GM12878 (cell line): ENCODE results near the gene ZMIZ2. TPM values are rescaled to one million over a fixed set of nuclear protein-coding genes. Genes with fewer than 3 reads are reported as not detected.

Experiments used
- ATAC-seq: fragments of 200-7000 bp; cut with Tn5 transposase; 3 replicates; pipeline ENCODE4 v1.9.1; 2020; ENCODE audit warnings: mild to moderate bottlenecking, moderate library complexity
- BruUV-seq: library from RNA; stranded (reverse); fragments of 400-500 nt; replicated peaks from 2 replicates; lab custom pipeline; 2021; lab: Mats Ljungman, UMichigan
- CTCF ChIA-PET: fragments of 300-600 bp; sonication (Branson Sonifier 250); formaldehyde crosslinking; extraction: SDS; loops from one replicate; lab custom pipeline; 2021; ENCODE audit warnings: inconsistent platforms; lab: Yijun Ruan, JAX
- POLR2A ChIA-PET: fragments of 350-600 bp; formaldehyde crosslinking; extraction: SDS; loops from one replicate; lab custom pipeline; 2021; ENCODE audit warnings: inconsistent platforms; lab: Charles Lee
- RAD21 ChIA-PET: fragments of 300-600 bp; sonication (Branson Sonifier 250); formaldehyde crosslinking; loops from one replicate; lab custom pipeline; 2023; ENCODE audit warnings: antibody characterized with exemption; ENCODE audit not compliant: unreplicated experiment; lab: Charles Lee
- SMC1A ChIA-PET: fragments of 300-600 bp; sonication (Branson Sonifier 250); formaldehyde crosslinking; loops from one replicate; lab custom pipeline; 2023; ENCODE audit not compliant: unreplicated experiment, uncharacterized antibody; lab: Charles Lee
- DNase-seq: peaks from one replicate; pipeline ENCODE4 v3.0.0-alpha.2; 2011; ENCODE audit warnings: low read depth, low spot score
- FAIRE-seq: peaks from 3 replicates; lab custom pipeline; 2011; peaks lifted over from hg19 to GRCh38; lab: Jason Lieb, UNC
- H2AFZ ChIP-seq: 2 replicates; pipeline ENCODE4 v1.6.0; 2011; ENCODE audit warnings: low read depth, low read length, control low read depth; ENCODE audit not compliant: control insufficient read depth
- H3K27ac ChIP-seq: 2 replicates; pipeline ENCODE4 v1.5.1; 2011; ENCODE audit warnings: control low read depth; ENCODE audit not compliant: control insufficient read depth, insufficient read depth
- H3K27me3 ChIP-seq, 2 experiments: replicated peaks in 1 of 2; 2 replicates each; pipeline versions ENCODE4 v1.6.0 to v1.6.1; 2011; ENCODE audit warnings: low read length in 1 of 2; ENCODE audit not compliant: control insufficient read depth in 2 of 2, insufficient read depth in 2 of 2
- H3K36me3 ChIP-seq, 2 experiments: 2 replicates each; pipeline ENCODE4 v1.5.1; 2011; ENCODE audit warnings: low read length in 1 of 2; ENCODE audit not compliant: control insufficient read depth in 2 of 2, insufficient read depth in 2 of 2
- H3K4me1 ChIP-seq: 2 replicates; pipeline ENCODE4 v1.6.1; 2011; ENCODE audit warnings: mild to moderate bottlenecking, low read length, moderate library complexity, mixed read lengths; ENCODE audit not compliant: control insufficient read depth, insufficient read depth
- H3K4me2 ChIP-seq: 2 replicates; pipeline ENCODE4 v1.6.0; 2011; ENCODE audit warnings: control low read depth; ENCODE audit not compliant: control insufficient read depth, insufficient read depth
- H3K4me3 ChIP-seq: fragments of 200-600 bp; sonication (generic); 2 replicates; pipeline ENCODE4 v1.5.1; 2016
- H3K79me2 ChIP-seq: 2 replicates; pipeline ENCODE4 v1.6.0; 2011; ENCODE audit warnings: low read length; ENCODE audit not compliant: control insufficient read depth, insufficient read depth
- H3K9ac ChIP-seq: 2 replicates; pipeline ENCODE4 v1.8.0; 2011; ENCODE audit warnings: low read length, control low read depth, mixed read lengths; ENCODE audit not compliant: control insufficient read depth, insufficient read depth
- H3K9me3 ChIP-seq: replicated peaks from 3 replicates; pipeline ENCODE4 v1.5.1; 2011; ENCODE audit warnings: mild to moderate bottlenecking, low read length; ENCODE audit not compliant: control insufficient read depth, insufficient read depth
- H4K20me1 ChIP-seq: 2 replicates; pipeline ENCODE4 v1.6.0; 2011; ENCODE audit not compliant: control insufficient read depth, insufficient read depth
- DPF2 ChIP-seq: fragments of 450-650 bp; IDR thresholded peaks from 2 replicates; pipeline ENCODE4 v1.6.1; 2017; ENCODE audit warnings: mild to moderate bottlenecking
- MTA3 ChIP-seq: IDR thresholded peaks from 2 replicates; pipeline ENCODE4 v1.6.1; 2012; ENCODE audit warnings: low read length, inconsistent platforms, borderline replicate concordance
- NFYA ChIP-seq: IDR thresholded peaks from 2 replicates; pipeline ENCODE4 v1.6.1; 2011; ENCODE audit warnings: low read depth, mild to moderate bottlenecking, low read length, improper control_type of control experiment, borderline replicate concordance
- POU2F2 ChIP-seq: IDR thresholded peaks from 3 replicates; pipeline ENCODE4 v1.6.1; 2011; ENCODE audit warnings: low read depth, mild to moderate bottlenecking, low read length, borderline replicate concordance
- ZNF687 ChIP-seq: fragments of 450-650 bp; IDR thresholded peaks from 2 replicates; pipeline ENCODE4 v1.6.1; 2017; ENCODE audit warnings: mild to moderate bottlenecking, moderate library complexity
- WGBS: methylation state at CpG from one replicate; pipeline ENCODE4 v1.1.6; 2016; ENCODE audit warnings: low lambda C conversion rate; ENCODE audit not compliant: insufficient replicate concordance, insufficient coverage; ENCODE audit errors: missing lambda C conversion rate; 5-methylcytosine and 5-hydroxymethylcytosine counted together
- in situ Hi-C: fragments of 300-500 bp; cut with MboI; formaldehyde crosslinking; loops from 9 replicates; pipeline ENCODE4 v1.14.3; 2018; ENCODE audit warnings: mixed read lengths
- intact Hi-C: fragments of 100-400 bp; cut with micrococcal nuclease; formaldehyde crosslinking; loops from one replicate; pipeline ENCODE4 v1.14.2; 2022; ENCODE audit not compliant: unreplicated experiment
- polyA plus RNA-seq, 11 experiments: library from polyadenylated mRNA; depleted of rRNA in 4 of 11; unstranded in 6 of 11; stranded (reverse) in 5 of 11; fragments of >200 nt; fragmentation: Nextera tagmentation in 4 of 11; fragmentation: Illumina TruSeq in 1 of 11; extraction: Ambion mirVana in 4 of 11; extraction: Trizol in 1 of 11; gene quantifications; 1 replicate in 1 of 11; 2 replicates in 10 of 11; pipeline versions ENCODE4 v1.2.1 to v1.2.3, GENCODE V29; 2011 to 2016; ENCODE audit warnings: inconsistent platforms in 2 of 11, missing spikeins in 2 of 11, low read depth in 1 of 11
- total RNA-seq, 4 experiments: library from RNA; depleted of rRNA in 3 of 4; stranded (reverse); fragments of >200 nt in 3 of 4; fragmentation: Illumina TruSeq in 1 of 4; extraction: Trizol in 1 of 4; gene quantifications; 2 replicates each; pipeline versions ENCODE4 v1.2.1 to v1.2.3, GENCODE V29; 2013 to 2021

The ZMIZ2 gene
- total and polyA plus RNA-seq, 10 of the 15 experiments (the other 5 are each of a cell fraction or from before 2014, with no cell fraction given) = 0.71 to 158 (median 17.0) TPM

- Histone ChIP-seq H3K9me3 (no peaks in the 10 kb centered on the region), H3K27me3 (no peaks in the 10 kb centered on the region), H3K4me3 (no peak overlapping the region), H2AFZ (no peak overlapping the region), H3K4me2 (no peak overlapping the region), H3K36me3 (no peaks in the 10 kb centered on the region), H4K20me1 (no peaks in the 10 kb centered on the region), H3K4me1 (peaks cover 6% of the 10 kb centered on the region), H3K27ac (no peak overlapping the region), H3K9ac (no peak overlapping the region)
- BruUV-seq = no TSS peak
- ChIA-PET SMC1A (no interaction called here), POLR2A (no interaction called here), CTCF (interaction anchor here (1.1 kb wide), 1 partner anchor 159 kb away, joined by 3 read pairs; no protein-coding TSS in a partner anchor)
- no peak for FAIRE-seq
- intact Hi-C loops = no loop called here
- in situ Hi-C loops = no loop called here
- no peak for DNase-seq
- no peak for ATAC-seq
- TF ChIP-seq POU2F2 (no peak), NFYA (no peak), DPF2 (no peak), ZNF687 (no peak), MTA3 (no peak)
- TF ChIP-seq, all 136 proteins: peak for 0
- 94% methylated on average over 1 of the region's 1 CpG for whole genome bisulfite sequencing
- H3K79me2 ChIP-seq = no peaks in the 10 kb centered on the region
- RAD21 ChIA-PET = no interaction called here
Measured at GRCh38 chr7:44727937-44728262, 20.7 kb upstream of the ZMIZ2 start.
